ENCODE measurements around the gene GPX5. TPM values are rescaled to one million over a fixed set of nuclear protein-coding genes. Genes with fewer than 3 reads are reported as not detected.

The GPX5 gene
- not detected for total RNA-seq

DNA sequence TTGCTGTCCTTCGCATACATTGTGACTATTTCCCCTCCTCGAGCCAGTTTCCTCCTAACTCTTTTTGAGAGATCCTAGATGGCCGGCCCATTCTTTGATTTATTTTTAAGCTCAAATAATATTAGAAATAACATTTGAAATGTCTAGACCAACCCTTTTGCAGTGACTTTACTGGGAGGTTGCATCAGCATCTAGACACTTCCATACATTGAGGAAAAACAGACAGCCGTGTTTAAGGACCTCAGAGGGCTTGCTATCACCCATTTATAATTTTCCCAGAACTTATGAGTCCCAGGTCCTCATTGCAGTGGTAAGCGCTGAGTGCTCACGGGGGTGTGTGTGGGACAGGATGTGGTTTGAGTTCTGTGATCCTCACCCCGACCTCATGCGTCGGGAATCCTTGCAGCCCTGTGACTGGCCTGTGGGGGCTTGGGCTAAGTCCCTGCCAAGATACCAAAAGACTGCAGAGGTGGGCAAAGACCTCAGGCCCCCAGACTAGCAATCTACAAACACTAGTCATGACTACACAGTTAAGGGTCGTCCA, at the start of gene GPX5:
Gene GPX5 (plus strand): TSS at position 386 of the 544 bp plus-strand sequence. CDS start 133 bp downstream, at position 519.
- ChIA-PET CTCF (no interaction called here), POLR2A (no interaction called here)
- Mint-ChIP-seq H3K4me1 (peaks cover 24% of the 10 kb centered on the region), H3K27me3 (peaks cover 40% of the 10 kb centered on the region), H3K36me3 (ENCODE audit: low read depth) (no peaks in the 10 kb centered on the region), H3K4me3 (no peak within 1 kb of the TSS), H3K9me3 (no peaks in the 10 kb centered on the region), H3K27ac (no peak within 1 kb of the TSS)
- no peak for DNase-seq

DNA sequence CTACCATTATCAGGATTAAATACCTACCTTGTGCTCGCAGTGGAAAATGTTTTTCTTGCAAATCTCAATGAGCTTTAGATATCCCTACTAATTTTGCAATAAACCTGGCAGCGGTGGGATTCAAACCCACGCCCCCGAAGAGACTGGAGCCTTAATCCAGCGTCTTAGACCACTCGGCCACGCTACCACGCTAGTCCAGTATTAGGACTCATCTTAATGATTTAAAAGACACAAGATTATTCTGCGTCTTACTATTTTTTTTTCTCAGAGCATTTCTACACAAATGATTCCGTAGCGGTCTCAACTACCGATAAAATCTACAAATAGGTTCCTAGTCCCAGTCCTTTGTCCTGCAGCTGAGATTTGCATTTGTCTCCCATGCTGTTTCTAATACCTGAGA, 47.2 kb upstream of the GPX5 start:
- no peak for DNase-seq
- no peaks in the 10 kb centered on the region for H3K36me3 Mint-ChIP-seq (ENCODE audit: low read depth)
- H3K9me3 Mint-ChIP-seq, result no peaks in the 10 kb centered on the region
- H3K27me3 Mint-ChIP-seq, result peaks cover 75% of the 10 kb centered on the region
- POLR2A ChIA-PET, result no interaction called here
- no peak overlapping the region for H3K27ac Mint-ChIP-seq
- H3K4me3 Mint-ChIP-seq, result no peak overlapping the region
- peaks cover 6% of the 10 kb centered on the region for H3K4me1 Mint-ChIP-seq
- CTCF ChIA-PET, result interaction anchor here (0.7 kb wide), 1 partner anchor 60 kb away, joined by 4 read pairs; no protein-coding TSS in a partner anchor

- no peaks in the 10 kb centered on the region for H3K9me3 Mint-ChIP-seq
- peaks cover 65% of the 10 kb centered on the region for H3K27me3 Mint-ChIP-seq
- ChIA-PET POLR2A (no interaction called here), CTCF (no interaction called here)
- DNase-seq, result no peak
- H3K36me3 Mint-ChIP-seq (ENCODE audit: low read depth), result no peaks in the 10 kb centered on the region
- H3K27ac Mint-ChIP-seq, result no peak overlapping the region
- peaks cover 3% of the 10 kb centered on the region for H3K4me1 Mint-ChIP-seq
- H3K4me3 Mint-ChIP-seq, result no peak overlapping the region
Observed at GRCh38 chr6:28480253-28480932, 45.3 kb upstream of the GPX5 start.

GRCh38 chr6:28485482-28485881, 40.2 kb upstream of the GPX5 start:
- no peak overlapping the region for H3K4me3 Mint-ChIP-seq
- no peaks in the 10 kb centered on the region for H3K36me3 Mint-ChIP-seq (ENCODE audit: low read depth)
- H3K4me1 Mint-ChIP-seq, result peaks cover 16% of the 10 kb centered on the region
- H3K27ac Mint-ChIP-seq, result no peak overlapping the region
- DNase-seq, result no peak
- no peaks in the 10 kb centered on the region for H3K9me3 Mint-ChIP-seq
- POLR2A ChIA-PET, result no interaction called here
- CTCF ChIA-PET, result interaction anchor here (0.6 kb wide), 1 partner anchor 76 kb away, joined by 3 read pairs; no protein-coding TSS in a partner anchor
- peaks cover 62% of the 10 kb centered on the region for H3K27me3 Mint-ChIP-seq

GRCh38 chr6:28486533-28486932, 39.1 kb upstream of the GPX5 start:
- ChIA-PET CTCF (no interaction called here), POLR2A (no interaction called here)
- Mint-ChIP-seq H3K4me1 (peaks cover 18% of the 10 kb centered on the region), H3K9me3 (no peaks in the 10 kb centered on the region), H3K27me3 (peaks cover 58% of the 10 kb centered on the region), H3K36me3 (ENCODE audit: low read depth) (no peaks in the 10 kb centered on the region), H3K4me3 (no peak overlapping the region), H3K27ac (no peak overlapping the region)
- DNase-seq, result no peak

- peaks cover 18% of the 10 kb centered on the region for H3K4me1 Mint-ChIP-seq
- ChIA-PET CTCF (no interaction called here), POLR2A (no interaction called here)
Observed at GRCh38 chr6:28486988-28487742, 38.5 kb upstream of the GPX5 start.

DNA sequence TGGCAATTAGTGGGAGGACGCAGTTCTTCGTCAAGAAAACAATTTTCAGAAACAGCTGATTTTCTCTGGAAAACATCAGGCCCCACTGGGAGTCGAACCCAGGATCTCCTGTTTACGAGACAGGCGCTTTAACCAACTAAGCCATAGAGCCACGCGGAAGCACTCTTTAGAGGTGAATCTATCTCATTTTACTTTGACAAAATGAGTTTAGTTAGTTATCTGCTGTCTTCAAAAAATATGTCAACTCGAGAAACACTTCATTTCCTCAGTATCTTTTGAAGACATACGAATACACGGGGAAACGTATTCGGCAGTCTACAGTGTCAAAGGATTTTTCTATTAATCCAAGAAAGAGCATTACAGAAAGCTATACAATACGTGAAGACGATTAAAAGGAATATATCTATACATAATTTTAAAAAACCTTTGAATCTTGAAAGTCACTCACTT, 36.7 kb upstream of the GPX5 start:
- ChIA-PET POLR2A (interaction anchor here (0.6 kb wide), 2 partner anchors 169 to 435 kb away, joined by 3 read pairs; partner anchors contain the start of gene TRIM27), CTCF (interaction anchor here (1.1 kb wide), 1 partner anchor 133 kb away, joined by 3 read pairs; no protein-coding TSS in a partner anchor)
- Mint-ChIP-seq H3K27me3 (peaks cover 58% of the 10 kb centered on the region), H3K36me3 (ENCODE audit: low read depth) (no peaks in the 10 kb centered on the region), H3K4me3 (peak overlapping the region; percentile 54), H3K9me3 (no peaks in the 10 kb centered on the region), H3K4me1 (peaks cover 18% of the 10 kb centered on the region), H3K27ac (no peak overlapping the region)
- DNase-seq, result no peak

More at GRCh38 chr6:28486988-28487742, 38.5 kb upstream of the GPX5 start:
- no peaks in the 10 kb centered on the region for H3K9me3 Mint-ChIP-seq
- no peaks in the 10 kb centered on the region for H3K36me3 Mint-ChIP-seq (ENCODE audit: low read depth)
- DNase-seq, result no peak
- no peak overlapping the region for H3K4me3 Mint-ChIP-seq
- peaks cover 58% of the 10 kb centered on the region for H3K27me3 Mint-ChIP-seq
- no peak overlapping the region for H3K27ac Mint-ChIP-seq

- no peaks in the 10 kb centered on the region for H3K36me3 Mint-ChIP-seq (ENCODE audit: low read depth)
- peaks cover 62% of the 10 kb centered on the region for H3K27me3 Mint-ChIP-seq
- H3K4me3 Mint-ChIP-seq, result peak overlapping the region; percentile 54
- peak; percentile 31 for DNase-seq
- ChIA-PET CTCF (interaction anchor here (1.1 kb wide), 1 partner anchor 134 kb away, joined by 3 read pairs; no protein-coding TSS in a partner anchor), POLR2A (interaction anchor here (0.6 kb wide), 2 partner anchors 168 to 434 kb away, joined by 3 read pairs; partner anchors contain the start of gene TRIM27)
- no peak overlapping the region for H3K27ac Mint-ChIP-seq
- H3K9me3 Mint-ChIP-seq, result no peaks in the 10 kb centered on the region
- H3K4me1 Mint-ChIP-seq, result peaks cover 18% of the 10 kb centered on the region
Observed at GRCh38 chr6:28489366-28490204, 36.1 kb upstream of the GPX5 start.

DNA sequence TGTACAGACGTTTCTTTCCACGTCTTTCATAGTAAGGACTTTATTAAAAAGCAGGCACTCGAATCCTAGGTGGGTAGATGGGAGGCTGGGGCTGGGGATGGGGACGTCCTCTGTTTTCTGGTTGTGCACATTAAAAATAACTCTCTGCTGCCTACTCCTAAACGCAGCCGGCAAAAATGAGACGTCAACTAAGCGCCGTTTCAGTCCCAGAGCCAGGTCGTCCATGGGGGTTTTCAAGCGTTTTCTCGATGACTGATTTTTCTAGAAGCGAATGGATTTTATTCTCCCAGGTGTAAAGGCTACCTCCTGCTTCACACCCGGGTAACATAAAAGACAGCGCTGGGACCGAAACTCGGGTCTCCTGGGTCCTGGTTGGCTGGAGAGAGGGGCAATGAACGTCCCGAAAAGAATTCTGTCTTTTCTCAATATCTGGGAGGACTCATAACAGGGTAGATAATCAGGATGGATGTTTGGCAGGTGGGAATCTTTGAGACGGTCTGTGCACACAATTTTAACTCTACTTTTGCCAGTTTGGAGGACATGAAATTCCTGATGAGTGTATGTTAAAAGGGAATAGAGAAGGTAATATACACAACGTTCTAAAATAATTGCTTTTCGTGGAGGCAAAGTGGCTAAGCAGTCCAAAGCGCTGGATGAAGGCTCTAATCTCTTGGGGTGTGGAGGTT, 35.3 kb upstream of the GPX5 start:
- Mint-ChIP-seq H3K36me3 (ENCODE audit: low read depth) (no peaks in the 10 kb centered on the region), H3K4me3 (peak overlapping the region; percentile 33), H3K27me3 (peaks cover 63% of the 10 kb centered on the region), H3K4me1 (peaks cover 18% of the 10 kb centered on the region), H3K27ac (no peak overlapping the region), H3K9me3 (no peaks in the 10 kb centered on the region)
- POLR2A ChIA-PET, result no interaction called here
- CTCF ChIA-PET, result no interaction called here
- no peak for DNase-seq

GRCh38 chr6:28491984-28492317, 33.7 kb upstream of the GPX5 start:
- peaks cover 16% of the 10 kb centered on the region for H3K4me1 Mint-ChIP-seq
- no peak overlapping the region for H3K4me3 Mint-ChIP-seq
- ChIA-PET CTCF (no interaction called here), POLR2A (no interaction called here)
- peaks cover 58% of the 10 kb centered on the region for H3K27me3 Mint-ChIP-seq
- no peaks in the 10 kb centered on the region for H3K36me3 Mint-ChIP-seq (ENCODE audit: low read depth)
- no peak overlapping the region for H3K27ac Mint-ChIP-seq
- DNase-seq, result no peak
- no peaks in the 10 kb centered on the region for H3K9me3 Mint-ChIP-seq

DNA sequence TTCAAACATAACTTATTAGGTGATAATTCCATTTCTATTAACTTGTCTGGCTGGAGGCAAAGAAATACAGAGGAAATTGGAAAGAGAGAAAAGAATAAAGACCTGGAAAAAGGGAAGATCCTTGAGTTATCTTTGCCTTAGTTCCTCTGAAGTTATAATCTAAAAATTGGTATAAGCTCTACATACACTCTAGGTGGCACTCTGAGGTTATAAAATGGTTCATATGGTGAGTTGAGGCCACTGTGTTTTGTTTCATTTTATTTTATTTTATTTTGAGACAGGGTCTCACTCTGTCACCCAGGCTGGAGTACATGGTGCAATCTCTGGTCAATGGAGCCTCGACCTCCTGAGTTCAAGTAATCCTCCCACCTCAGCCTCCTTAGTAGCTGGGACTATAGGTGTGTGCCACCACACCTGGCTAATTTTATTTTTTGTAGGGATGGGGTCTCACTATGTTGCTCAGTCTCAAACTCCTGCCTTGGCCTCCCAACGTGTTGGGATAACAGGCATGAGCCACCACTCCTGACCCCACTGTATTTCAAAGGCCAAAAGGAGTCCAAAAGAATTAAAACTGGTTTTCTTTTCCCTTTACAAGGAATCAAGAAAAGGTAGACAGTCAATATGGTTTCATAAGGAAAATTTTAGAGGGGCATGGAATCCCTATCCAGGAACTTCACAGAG, 29.4 kb upstream of the GPX5 start:
- CTCF ChIA-PET, result interaction anchor here (1.2 to 2.1 kb wide), 3 partner anchors 84 to 189 kb away, joined by 3 to 8 read pairs (median 8); no protein-coding TSS in a partner anchor
- Mint-ChIP-seq H3K4me1 (no peaks in the 10 kb centered on the region), H3K4me3 (no peak overlapping the region), H3K9me3 (no peaks in the 10 kb centered on the region), H3K27ac (no peak overlapping the region), H3K36me3 (ENCODE audit: low read depth) (no peaks in the 10 kb centered on the region), H3K27me3 (peaks cover 37% of the 10 kb centered on the region)
- no peak for DNase-seq
- POLR2A ChIA-PET, result no interaction called here

- no peaks in the 10 kb centered on the region for H3K36me3 Mint-ChIP-seq (ENCODE audit: low read depth)
- CTCF ChIA-PET, result no interaction called here
- no peak overlapping the region for H3K4me3 Mint-ChIP-seq
- no peaks in the 10 kb centered on the region for H3K4me1 Mint-ChIP-seq
- H3K9me3 Mint-ChIP-seq, result no peaks in the 10 kb centered on the region
- no peak for DNase-seq
- POLR2A ChIA-PET, result no interaction called here
- no peak overlapping the region for H3K27ac Mint-ChIP-seq
- peaks cover 28% of the 10 kb centered on the region for H3K27me3 Mint-ChIP-seq
Observed at GRCh38 chr6:28497306-28497705, 28.4 kb upstream of the GPX5 start.
